GM21360 (cell line): ENCODE data around the gene AADAC.
"Not testable (repeated sequence)": the region's sequence is repeated elsewhere in the genome, so short reads cannot be mapped to it uniquely, and the experiment has no call there.

Experiments used
- ATAC-seq: cut with Tn5 transposase; IDR thresholded peaks from one replicate; pipeline ENCODE4 v1.9.1; 2021; ENCODE audit warnings: mild to moderate bottlenecking, moderate library complexity; ENCODE audit not compliant: unreplicated experiment

AADAC gene, protein sequence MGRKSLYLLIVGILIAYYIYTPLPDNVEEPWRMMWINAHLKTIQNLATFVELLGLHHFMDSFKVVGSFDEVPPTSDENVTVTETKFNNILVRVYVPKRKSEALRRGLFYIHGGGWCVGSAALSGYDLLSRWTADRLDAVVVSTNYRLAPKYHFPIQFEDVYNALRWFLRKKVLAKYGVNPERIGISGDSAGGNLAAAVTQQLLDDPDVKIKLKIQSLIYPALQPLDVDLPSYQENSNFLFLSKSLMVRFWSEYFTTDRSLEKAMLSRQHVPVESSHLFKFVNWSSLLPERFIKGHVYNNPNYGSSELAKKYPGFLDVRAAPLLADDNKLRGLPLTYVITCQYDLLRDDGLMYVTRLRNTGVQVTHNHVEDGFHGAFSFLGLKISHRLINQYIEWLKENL

DNA sequence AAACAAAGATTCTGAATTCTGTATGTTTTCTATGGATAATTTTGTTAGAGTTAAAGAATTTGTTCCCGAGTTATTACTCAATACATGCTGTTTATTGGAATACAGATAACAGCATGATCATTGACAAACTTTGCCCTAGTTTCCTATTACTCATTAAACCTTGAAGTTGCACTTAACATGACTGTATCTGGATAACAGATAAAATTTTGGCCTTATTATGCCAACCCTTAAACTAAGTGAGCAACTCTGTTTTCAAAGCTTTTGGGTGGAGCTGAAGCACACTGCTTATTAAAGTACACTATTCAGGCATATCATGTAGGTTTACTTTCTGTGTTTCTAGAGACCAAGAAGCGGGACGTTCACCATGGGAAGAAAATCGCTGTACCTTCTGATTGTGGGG, at the start of gene AADAC:
TSS of gene AADAC (plus strand) at position 318 of the 400 bp plus-strand sequence. CDS start at position 365, 47 bp downstream.
- no peak for ATAC-seq

DNA sequence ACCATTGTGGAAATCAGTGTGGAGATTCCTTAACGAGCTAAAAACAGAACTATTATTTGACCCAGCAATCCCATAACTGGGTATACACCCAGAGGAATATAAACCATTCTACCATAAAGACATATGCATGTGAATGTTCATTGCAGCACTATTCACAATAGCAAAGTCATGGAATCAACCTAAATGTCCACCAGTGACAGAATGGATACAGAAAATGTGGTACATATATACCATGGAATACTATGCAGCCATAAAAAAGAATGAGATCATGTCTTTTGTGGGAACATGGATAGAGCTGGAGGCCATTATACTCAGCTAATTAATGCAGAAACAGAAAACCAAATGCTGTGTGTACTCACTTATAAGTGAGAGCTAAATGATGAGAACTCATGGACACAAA, 49.2 kb upstream of the AADAC start:
- not testable (repeated sequence) for ATAC-seq

DNA sequence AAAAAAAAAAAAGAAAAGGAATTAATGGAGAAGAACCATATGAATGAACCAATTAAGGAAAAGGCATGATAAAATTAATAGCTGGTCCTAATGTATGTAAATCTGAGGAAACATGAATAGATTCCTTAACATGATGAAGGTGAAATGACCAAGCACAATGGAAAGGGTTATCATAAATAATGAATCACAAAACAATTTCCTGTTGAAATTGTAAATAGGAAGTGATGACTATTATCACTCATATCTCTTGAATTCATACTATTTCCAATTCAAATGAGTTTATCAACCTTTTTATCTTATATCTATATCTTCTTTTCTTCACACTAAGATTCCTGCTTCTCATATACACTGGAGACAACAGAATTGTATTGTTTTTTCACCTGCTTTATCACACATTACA, 48.2 kb upstream of the AADAC start:
- no peak for ATAC-seq

DNA sequence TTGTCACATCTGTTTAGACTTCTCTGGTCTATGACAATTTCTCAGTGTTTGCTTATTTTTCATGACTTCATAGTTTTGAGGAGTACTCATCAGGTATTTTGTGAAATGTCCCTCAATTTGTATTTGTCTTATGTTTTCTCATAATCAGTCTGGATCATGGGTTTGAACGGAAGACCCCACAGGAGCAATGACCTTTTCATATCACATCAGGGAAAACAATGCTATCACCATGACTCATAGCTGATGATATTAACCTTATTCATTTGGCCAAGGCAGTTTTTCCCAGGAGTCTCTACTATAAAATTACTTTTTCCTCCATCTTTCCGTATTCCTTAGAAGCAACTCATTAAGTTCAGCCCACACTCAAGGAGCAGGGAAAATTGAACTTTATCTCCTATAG, 47.5 kb upstream of the AADAC start:
- no peak for ATAC-seq

DNA sequence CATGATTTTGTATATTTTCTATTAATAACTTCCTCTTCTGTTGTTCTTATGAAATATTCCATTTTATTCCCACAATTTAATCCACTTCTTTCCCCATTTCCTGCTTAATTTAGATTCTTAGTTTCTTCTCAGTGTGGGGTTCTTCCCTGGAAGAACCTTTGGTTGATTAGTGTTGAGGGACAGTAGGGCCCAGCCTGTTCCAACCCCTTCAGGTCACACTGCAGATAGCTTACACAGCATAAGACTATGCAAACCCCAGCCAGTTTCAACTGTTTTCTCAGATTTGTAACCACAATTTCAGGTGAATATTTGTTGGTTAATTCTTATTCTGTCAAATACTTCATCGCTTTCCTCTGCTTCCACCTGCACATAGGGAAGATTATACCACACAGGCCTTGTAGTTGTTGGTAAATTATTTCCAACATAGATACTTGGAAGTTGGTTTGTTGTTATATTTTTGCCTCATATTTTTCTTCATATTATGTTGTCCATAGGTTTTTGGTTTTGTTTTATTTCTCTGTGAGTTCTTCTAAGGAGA, 45.5 kb upstream of the AADAC start:
- no peak for ATAC-seq

DNA sequence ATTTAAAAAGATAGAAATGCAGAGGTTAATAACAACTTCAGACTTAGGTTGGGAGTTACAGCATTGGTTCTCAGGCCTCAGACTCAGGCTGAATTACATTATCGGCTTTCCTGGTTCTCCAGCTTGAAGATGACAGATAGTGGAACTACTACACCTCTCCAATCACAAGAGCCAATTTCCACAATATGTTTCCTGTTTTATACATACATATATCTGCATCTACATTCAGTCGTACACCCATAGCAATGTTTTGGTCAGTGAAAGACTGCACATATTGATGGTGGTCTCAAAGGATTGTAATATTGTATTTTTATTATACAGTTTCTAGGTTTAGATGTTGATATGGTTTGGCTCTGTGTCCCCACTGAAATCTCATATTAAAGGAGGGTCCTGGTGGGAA, 44.7 kb upstream of the AADAC start:
- no peak for ATAC-seq

DNA sequence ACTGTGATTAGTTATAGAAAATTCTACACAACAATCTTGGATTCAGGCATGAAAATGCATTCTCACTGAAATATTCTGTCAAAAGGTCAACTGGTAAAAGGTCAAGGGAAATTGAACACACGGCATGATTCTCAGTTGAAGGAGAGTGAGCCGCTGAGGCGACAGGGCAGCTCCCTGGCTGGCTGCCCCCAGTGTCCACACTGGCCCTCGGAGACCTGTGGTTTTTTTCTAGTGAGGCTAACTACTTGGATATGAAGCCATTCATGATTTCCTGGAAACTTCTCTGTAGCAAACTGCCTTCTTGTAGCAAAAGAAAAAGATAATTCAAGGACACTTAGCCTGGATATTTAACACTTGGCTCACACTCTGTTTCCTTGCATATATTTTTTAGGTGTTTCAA, 43.0 kb upstream of the AADAC start:
- no peak for ATAC-seq

DNA sequence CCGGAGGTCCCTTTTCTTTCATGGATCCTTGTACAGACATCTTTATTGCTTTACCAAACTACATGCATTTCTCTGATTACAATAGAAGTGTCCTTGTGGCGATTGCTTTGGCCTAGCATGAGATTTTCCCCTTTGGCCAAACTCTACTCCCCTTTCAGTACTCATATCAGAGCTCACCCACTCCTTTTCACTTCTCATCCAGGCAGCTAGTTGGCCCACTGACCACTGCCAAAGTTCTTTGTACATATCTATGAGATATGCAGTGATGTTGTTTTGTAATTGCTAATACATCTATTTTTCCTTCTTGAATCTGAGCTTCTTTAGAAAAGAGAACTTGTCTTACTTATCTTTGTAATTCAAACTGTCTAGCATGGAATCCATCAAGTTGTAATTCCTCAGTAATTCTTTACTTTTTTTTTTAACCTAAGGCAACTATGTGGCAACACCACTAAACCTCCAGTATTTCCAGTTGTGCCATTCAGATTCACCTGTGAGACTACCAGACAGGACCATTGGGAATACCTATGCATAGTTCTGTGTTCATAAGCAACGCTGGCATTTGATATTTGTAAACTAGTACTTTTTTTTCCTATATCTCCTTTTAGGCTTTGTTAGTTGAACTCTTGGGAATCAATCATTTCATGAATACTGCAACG, 41.0 kb upstream of the AADAC start:
- no peak for ATAC-seq

DNA sequence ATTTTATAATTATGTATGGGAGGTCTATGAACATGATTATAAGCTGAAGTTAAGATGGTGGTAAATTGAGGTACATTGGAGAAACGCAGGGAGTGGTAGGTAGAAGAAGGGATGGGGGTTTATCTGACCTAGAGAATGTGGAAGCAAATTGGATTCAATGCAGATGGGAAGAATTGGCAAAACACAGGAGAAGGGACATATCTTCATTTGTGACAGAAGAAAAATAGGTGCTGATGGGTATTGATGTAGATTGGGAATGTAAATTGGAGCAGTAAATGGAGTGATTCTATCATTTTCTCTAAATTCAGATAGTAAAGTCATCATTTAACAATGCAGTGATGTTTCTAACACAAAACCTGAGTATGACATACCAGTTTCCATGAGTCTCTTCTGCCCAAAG, 39.7 kb upstream of the AADAC start:
- no peak for ATAC-seq

DNA sequence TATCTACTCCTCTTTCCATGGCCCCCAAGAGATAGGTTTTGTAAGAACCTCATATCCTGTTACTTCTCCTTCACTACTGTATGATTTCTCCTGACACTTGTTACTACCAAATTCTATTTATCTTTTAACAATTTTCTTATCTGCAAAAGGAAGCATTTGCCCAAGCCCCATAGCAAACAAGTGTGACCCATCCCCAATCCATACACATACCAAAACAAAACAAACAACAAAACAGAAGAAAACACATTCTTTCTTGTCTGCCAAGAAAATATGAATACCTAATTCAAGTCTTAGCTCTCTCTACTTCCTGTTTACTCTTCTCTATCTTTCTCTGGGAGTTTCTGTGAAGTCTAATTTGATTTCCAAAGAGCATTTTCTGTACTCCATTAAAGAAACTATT, 39.0 kb upstream of the AADAC start:
- ATAC-seq, result no peak

DNA sequence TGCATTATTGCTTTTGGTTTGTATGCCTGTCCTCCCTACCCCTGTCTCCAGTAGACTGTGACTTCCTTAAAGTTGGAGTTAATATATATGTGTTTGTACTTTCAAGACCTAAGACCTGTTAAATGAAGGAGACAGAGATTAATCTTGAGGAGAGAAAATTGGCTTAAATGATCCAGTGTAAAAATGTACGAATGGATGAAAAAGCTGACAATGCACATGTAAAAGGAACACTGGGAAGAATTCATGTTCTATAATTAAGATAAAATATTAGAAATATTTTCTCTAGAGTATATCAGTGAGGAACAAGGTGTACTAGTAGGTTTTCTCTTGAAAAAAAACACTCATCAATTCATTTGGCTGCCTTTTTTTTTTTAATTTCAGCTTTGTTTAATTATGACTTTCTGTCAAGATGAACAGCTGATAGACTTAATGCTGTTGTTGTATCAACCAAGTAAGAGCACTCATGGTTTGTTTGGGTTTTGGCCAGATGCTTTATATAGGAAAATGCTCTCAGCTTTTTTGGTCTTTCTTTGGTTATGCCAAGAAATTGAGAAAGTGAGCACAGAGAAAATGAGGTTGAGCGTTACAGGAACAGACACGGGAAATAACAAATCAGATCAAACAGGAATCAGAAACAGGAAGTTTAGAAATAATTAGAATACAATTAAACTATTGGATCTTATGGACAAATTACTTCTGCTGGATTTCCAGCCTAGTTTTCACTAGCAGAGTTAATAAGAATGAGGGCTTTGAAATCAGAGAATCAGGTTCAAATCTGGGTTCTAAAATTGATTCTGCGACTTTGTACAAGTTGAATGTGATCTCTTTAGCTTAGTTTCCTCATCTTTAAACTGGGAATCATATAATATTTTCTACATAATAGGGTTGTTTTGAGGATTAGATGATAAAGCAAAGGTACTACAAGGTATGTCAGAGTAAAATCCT, 38.3 kb upstream of the AADAC start:
- ATAC-seq, result no peak

DNA sequence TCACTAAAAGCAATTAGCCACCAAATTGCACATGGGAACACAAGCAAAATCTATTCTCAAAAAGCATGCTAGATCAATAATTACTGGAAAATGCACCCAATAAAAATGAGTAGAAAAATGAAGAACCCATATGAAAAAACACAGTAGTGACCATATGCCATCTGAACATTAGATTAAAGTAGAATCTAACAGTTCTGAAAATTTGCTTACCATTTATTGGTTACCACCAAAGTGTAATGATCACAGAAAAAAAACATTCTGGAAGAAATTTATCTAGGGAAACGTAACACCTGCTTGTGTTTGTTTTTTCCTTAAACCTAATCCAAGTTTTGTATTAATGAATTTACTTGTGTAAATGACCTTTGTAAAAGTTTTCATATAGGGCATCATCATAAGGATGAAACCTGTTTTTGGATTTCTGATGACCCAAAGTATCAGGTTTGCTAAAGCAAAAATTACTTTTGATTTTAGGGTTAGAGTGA, 37.6 kb upstream of the AADAC start:
- no peak for ATAC-seq

DNA sequence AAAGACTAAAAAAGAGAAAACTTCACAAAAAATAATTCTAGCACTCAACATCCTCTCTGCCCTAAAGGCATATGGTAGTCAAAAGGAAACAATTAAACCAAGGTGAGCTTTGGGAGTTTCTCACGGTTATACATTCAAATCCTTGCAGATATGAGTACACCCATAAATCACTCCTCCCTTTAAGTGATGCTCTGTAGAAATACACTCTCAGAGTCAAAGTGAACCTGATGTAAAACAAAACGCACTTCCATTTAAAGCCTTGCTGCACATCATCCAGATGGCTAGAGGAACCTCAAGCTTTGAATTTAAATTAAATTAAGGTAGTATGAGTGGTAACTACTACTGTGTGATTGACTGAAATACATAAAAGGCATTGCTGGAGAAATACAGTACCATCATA, 36.0 kb upstream of the AADAC start:
- no peak for ATAC-seq

DNA sequence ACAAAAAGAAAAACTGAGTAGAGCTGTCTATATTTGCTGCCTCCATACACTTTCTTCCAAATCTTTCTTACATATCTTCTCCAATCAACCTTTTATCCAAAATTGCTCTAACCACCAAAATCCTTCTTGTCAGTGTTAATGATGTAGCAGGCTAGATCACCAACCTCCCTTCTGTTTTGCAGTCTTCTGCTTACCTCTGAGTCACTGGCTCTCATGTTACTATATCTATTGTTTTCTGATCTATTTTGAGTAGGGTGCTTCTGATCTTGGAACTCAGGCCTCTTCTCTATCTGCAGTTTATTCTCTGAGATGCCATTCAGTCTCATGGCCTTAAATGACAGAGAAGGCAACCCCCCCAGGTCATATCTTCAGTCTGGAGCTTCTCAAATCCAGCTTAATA, 26.3 kb upstream of the AADAC start:
- no peak for ATAC-seq

DNA sequence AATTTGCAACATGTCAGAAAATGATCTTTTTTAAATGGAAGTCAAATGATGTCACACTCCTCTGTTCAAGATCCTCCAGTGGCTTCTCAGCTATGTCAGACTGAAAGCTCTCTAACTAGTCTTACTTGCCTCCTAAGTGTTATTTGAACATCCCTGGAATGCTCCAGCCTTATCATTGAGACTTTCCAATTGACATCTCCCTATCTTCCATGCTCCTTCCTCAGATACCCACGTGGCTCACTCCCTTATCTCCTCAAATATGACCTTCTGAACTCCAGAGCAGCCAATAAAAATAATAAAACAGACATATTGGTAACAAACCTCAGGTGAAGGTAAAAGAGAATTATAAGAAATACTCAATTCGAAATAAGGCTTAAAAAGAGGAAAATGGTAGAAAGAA, 25.5 kb upstream of the AADAC start:
- no peak for ATAC-seq

DNA sequence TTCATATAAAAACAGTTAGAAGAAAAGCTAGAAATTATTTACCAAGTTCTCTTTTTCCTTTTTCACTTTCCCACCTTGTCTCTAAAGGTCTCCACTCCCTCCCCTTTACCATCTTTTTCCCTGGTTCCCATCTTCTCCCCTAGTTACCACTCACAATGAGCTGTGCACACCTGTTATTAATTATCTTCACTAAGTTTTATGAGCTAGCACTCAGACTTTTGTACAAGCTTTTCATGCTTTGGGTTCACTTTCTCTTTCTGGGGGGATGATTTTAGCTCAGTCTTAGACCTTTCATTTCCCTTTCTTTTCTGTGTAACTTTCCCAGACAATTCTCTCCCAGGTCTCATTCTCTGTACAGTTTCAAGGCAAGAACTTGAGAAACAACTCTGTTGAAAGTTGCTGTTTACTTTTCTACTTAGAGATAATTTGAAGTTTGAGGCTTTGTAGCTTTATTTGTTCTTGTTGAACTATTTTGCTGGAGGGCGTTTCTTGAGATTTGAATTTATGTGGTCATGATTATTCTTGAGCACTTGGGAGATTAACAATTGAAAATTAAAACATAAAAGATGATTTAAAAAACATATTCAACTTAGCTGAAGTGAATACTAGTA, 24.0 kb upstream of the AADAC start:
- no peak for ATAC-seq

DNA sequence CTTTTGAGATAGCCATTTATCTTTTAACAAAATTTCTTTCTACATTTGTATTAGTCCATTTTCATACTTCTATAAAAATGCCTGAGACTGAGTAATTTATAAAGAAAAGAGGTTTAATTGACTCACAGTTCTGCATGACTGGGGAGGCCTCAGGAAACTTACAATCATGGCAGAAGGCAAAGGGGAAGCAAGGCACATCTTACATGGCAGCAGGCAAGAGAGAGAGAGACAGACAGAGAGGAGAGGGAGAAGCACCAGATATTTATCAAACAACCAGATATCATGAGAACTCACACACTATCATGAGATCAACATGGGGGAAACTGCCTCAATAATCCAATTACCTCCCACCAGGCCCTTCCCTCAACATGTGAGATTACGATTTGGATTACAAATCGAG, 23.2 kb upstream of the AADAC start:
- not testable (repeated sequence) for ATAC-seq

DNA sequence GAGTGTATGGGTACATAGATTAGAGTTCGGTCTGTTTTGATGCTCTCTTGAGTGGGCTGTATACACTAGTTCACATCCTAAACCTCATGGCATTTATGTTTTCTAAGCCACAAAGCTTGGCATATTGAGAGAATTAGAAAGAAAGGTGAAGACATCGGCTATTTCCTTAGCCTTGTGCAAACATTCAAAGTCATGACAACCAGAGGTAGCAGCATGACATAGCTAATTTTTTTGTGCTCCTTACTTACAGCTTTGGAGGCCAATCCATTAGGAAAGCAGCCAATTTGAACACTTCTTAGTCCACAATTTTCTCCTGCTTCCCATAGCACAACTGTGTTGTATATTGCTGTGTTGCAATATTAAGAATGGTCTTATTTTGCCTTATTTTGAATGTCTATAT, 21.5 kb upstream of the AADAC start:
- ATAC-seq, result no peak

DNA sequence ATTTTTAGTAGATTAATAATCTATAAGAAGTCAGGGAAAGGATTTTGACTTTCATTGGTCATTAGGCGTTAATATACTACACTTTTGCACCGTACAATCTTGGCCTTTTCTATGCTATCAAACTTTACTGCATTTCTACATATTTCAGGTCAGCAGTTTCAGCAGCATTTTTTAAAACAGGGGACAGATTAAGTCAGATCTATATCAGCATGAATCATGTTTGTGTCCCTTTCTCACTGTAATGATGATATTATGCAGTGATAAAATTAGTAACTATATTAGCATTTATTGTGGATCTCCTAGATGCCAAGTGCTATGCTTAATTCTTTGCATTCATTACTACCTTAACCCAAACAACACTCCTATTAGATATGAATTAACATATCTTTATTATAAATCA, 20.3 kb upstream of the AADAC start:
- no peak for ATAC-seq

DNA sequence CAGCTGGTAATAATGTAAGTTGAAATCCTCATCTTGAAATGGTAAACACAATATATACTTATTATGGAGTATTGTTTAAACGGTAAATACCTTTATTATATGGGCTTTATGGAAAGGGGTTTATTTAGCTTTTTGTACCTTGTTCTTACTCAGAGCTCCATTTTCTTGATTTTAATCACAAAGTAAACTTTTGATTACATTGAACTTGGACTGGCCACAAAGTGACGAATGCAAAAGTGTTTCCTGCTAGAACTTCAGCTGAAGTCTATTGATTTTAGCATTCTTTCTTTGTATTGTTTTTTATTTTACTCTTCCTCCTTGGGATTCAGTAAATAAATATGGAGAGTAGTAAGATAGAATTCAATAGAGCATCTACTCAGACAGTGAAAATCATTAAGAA, 19.8 kb upstream of the AADAC start:
- no peak for ATAC-seq

DNA sequence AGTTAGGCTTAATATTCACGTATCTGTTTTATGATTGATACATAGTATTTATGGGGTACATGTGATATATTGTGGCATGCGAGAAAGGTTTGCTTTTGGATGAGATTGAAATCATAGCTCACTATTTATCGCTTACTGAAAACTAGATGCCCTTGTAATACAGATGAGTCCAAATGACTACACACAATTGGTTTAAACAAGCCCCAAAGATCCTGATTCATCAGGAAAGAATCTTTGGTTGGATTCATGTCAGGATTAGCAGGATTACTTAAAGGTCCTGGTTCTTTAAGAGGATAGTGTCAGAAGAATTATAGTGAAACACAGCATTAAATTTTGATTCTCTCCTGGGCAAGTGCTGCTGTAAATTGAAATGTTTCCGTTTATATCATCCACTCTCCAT, 18.6 kb upstream of the AADAC start:
- ATAC-seq, result no peak
